ENCODE results near the gene PDK2. TPM values are rescaled to one million over a fixed set of nuclear protein-coding genes. Genes with fewer than 3 reads are reported as not detected.
A peak's percentile ranks its signal among the peaks of the same experiment; 100 is the strongest.

The PDK2 gene
- total RNA-seq, 1 donor from 2014 or later, result 13.7 TPM

- no peaks in the 10 kb centered on the region for H3K36me3 Mint-ChIP-seq (ENCODE audit: low read depth)
- intact Hi-C loops (cut with micrococcal nuclease), result no loop called here
- peak overlapping the region; percentile 14 for H3K27ac Mint-ChIP-seq
- no peak for DNase-seq (ENCODE audit: low spot score)
- no peaks in the 10 kb centered on the region for H3K9me3 Mint-ChIP-seq
- H3K4me1 Mint-ChIP-seq (ENCODE audit: low read depth), result peaks cover 69% of the 10 kb centered on the region
- no peak overlapping the region for H3K4me3 Mint-ChIP-seq
- no peaks in the 10 kb centered on the region for H3K27me3 Mint-ChIP-seq (ENCODE audit: insufficient read depth)
Measured at GRCh38 chr17:50052822-50053653, 42.1 kb upstream of the PDK2 start.

DNA sequence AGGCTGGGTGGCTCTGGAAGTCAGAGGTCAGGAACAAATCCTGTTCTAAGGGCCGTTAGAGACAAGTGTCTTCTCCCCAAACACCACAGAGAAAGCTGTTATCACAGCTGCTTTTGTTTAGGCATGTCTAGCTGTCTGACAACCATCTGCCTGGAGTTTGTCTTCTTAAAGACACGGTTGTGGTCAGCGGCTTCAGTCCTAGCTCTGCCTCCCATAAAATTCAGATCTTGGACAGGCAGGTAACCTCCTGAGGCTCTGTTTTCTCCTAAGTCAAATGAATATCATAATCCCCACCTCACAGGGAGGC lies 41.5 kb upstream of the PDK2 start:
- DNase-seq (ENCODE audit: low spot score), result no peak
- intact Hi-C loops (cut with micrococcal nuclease), result no loop called here
- Mint-ChIP-seq H3K27me3 (ENCODE audit: insufficient read depth) (no peaks in the 10 kb centered on the region), H3K9me3 (no peaks in the 10 kb centered on the region), H3K27ac (peak overlapping the region; percentile 14), H3K4me1 (ENCODE audit: low read depth) (peaks cover 73% of the 10 kb centered on the region), H3K36me3 (ENCODE audit: low read depth) (peaks cover 2% of the 10 kb centered on the region), H3K4me3 (no peak overlapping the region)

DNA sequence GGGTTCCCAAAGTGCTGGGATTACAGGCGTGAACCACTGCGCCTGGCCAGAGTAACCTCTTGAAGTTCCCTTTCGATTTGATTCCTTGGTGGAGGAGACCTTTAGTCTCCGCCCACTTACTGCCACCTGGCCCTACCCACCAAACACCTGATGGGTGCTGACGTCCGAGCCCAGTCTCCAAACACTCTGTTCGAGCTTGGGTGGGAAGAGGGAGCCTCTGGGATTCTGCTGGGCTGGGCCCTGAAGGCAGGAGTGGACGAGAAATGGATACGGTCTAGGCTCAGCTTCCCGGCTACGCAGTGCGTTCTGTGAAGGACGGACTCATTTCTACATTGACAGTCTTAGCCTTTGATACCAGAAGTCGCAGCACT lies 40.1 kb upstream of the PDK2 start:
- Mint-ChIP-seq H3K36me3 (ENCODE audit: low read depth) (peaks cover 2% of the 10 kb centered on the region), H3K9me3 (no peaks in the 10 kb centered on the region), H3K27ac (peak overlapping the region; percentile 74), H3K27me3 (ENCODE audit: insufficient read depth) (no peaks in the 10 kb centered on the region), H3K4me3 (peak overlapping the region; percentile 89), H3K4me1 (ENCODE audit: low read depth) (peaks cover 67% of the 10 kb centered on the region)
- intact Hi-C loops (cut with micrococcal nuclease), result loop anchor here (1.0 kb wide), 1 partner anchor 39 kb away; no protein-coding TSS in a partner anchor
- DNase-seq (ENCODE audit: low spot score), result no peak

DNA sequence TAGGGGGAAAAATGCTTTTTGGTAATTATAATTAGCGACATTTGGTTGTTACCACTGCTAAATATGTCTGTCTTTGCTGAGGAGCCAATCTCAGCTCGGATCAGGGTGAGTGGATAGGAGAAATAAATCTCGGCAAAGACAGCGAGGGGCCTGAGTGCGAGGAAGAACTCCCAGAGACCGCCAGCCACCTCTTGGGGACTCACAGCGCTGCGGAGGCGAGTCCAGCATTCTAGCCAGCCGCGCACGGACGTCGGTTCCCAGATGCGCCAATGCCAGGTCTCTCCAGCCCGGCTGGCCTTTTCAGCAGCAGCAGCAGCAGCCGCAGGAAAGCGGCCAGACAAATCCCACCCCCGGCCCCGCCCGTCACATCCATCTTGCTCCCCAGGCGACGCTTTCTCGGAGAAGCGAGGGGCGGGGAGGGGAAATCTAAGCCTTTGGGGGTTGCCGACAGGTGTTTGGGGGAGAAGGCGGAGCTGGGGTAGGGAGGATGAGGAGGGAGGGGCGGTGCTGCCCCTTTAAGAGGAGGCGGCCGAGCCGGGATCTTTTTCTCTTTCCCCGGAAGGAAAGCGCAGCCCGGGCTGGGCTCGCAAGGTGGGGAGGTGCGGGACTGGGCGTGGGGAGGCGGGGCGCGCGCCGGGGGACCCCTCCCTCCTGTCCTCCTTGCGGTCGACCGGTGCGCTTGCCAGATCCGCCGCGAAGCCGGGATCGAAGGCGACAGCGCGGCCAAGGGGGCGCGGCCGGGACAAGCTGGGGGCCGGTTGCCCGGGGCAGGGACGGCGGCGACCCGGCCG lies 39.5 kb upstream of the PDK2 start, which contains the start of gene ITGA3:
TSS of gene ITGA3 (plus strand) at position 685 of the 791 bp plus-strand sequence. CDS start 330 bp downstream, outside the sequence.
- peak within 1 kb of the TSS; percentile 89 for H3K4me3 Mint-ChIP-seq
- intact Hi-C loops (cut with micrococcal nuclease), result loop anchor here (1.0 kb wide), 3 partner anchors 28 to 39 kb away; no protein-coding TSS in a partner anchor

DNA sequence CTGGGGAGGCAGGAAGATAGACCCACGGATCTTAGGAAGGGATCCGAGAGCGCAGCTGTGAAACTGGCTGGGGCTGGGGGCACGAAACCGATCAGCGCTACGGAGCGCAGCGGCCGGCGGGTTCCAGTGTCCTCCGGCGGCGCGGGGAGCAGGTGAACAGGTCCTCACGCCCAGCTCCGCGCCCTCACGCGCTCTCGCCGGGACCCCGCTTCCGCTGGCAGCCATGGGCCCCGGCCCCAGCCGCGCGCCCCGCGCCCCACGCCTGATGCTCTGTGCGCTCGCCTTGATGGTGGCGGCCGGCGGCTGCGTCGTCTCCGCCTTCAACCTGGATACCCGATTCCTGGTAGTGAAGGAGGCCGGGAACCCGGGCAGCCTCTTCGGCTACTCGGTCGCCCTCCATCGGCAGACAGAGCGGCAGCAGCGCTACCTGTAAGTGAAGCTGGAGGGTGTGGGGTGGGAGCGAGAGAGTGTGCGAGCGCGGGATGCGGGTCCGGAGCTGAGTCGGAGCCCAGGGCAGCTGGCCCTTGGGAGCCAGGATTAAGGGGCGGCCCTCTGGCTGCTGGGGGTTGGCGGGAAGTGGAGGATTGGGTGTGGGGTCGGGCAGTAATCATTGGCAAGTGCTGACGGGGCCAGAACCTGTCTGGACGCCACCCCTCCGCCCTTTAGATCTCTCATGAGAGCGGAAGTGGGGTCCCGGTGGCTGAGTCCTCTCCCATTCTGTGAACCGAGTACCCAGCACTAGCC lies 38.8 kb upstream of the PDK2 start:
- Mint-ChIP-seq H3K4me1 (ENCODE audit: low read depth) (peaks cover 56% of the 10 kb centered on the region), H3K27ac (peak overlapping the region; percentile 29), H3K9me3 (no peaks in the 10 kb centered on the region), H3K36me3 (ENCODE audit: low read depth) (peaks cover 2% of the 10 kb centered on the region), H3K27me3 (ENCODE audit: insufficient read depth) (no peaks in the 10 kb centered on the region), H3K4me3 (peak overlapping the region; percentile 89)
- DNase-seq (ENCODE audit: low spot score), result peak; percentile 52
- intact Hi-C loops (cut with micrococcal nuclease), result loop anchor here (1.0 kb wide), 2 partner anchors 29 to 31 kb away; no protein-coding TSS in a partner anchor

More for the DNA sequence above, 39.5 kb upstream of the PDK2 start, which contains the start of gene ITGA3:
- H3K36me3 Mint-ChIP-seq (ENCODE audit: low read depth), result peaks cover 2% of the 10 kb centered on the region
- peak; percentile 67 for DNase-seq (ENCODE audit: low spot score)
- no peaks in the 10 kb centered on the region for H3K9me3 Mint-ChIP-seq
- peak within 1 kb of the TSS; percentile 74 for H3K27ac Mint-ChIP-seq
- no peaks in the 10 kb centered on the region for H3K27me3 Mint-ChIP-seq (ENCODE audit: insufficient read depth)
- peaks cover 63% of the 10 kb centered on the region for H3K4me1 Mint-ChIP-seq (ENCODE audit: low read depth)

GRCh38 chr17:50056961-50057330 lies 38.2 kb upstream of the PDK2 start:
- no peaks in the 10 kb centered on the region for H3K27me3 Mint-ChIP-seq (ENCODE audit: insufficient read depth)
- peak overlapping the region; percentile 29 for H3K27ac Mint-ChIP-seq
- intact Hi-C loops (cut with micrococcal nuclease), result loop anchor here (1.0 kb wide), 2 partner anchors 30 kb away; no protein-coding TSS in a partner anchor
- peaks cover 2% of the 10 kb centered on the region for H3K36me3 Mint-ChIP-seq (ENCODE audit: low read depth)
- H3K4me3 Mint-ChIP-seq, result peak overlapping the region; percentile 89
- no peaks in the 10 kb centered on the region for H3K9me3 Mint-ChIP-seq
- H3K4me1 Mint-ChIP-seq (ENCODE audit: low read depth), result peaks cover 50% of the 10 kb centered on the region
- DNase-seq (ENCODE audit: low spot score), result no peak

GRCh38 chr17:50057521-50057991 lies 37.6 kb upstream of the PDK2 start:
- H3K4me1 Mint-ChIP-seq (ENCODE audit: low read depth), result peaks cover 44% of the 10 kb centered on the region
- H3K27me3 Mint-ChIP-seq (ENCODE audit: insufficient read depth), result no peaks in the 10 kb centered on the region
- H3K4me3 Mint-ChIP-seq, result peak overlapping the region; percentile 89
- no peak for DNase-seq (ENCODE audit: low spot score)
- H3K9me3 Mint-ChIP-seq, result no peaks in the 10 kb centered on the region
- peaks cover 2% of the 10 kb centered on the region for H3K36me3 Mint-ChIP-seq (ENCODE audit: low read depth)
- H3K27ac Mint-ChIP-seq, result no peak overlapping the region
- intact Hi-C loops (cut with micrococcal nuclease), result no loop called here

DNA sequence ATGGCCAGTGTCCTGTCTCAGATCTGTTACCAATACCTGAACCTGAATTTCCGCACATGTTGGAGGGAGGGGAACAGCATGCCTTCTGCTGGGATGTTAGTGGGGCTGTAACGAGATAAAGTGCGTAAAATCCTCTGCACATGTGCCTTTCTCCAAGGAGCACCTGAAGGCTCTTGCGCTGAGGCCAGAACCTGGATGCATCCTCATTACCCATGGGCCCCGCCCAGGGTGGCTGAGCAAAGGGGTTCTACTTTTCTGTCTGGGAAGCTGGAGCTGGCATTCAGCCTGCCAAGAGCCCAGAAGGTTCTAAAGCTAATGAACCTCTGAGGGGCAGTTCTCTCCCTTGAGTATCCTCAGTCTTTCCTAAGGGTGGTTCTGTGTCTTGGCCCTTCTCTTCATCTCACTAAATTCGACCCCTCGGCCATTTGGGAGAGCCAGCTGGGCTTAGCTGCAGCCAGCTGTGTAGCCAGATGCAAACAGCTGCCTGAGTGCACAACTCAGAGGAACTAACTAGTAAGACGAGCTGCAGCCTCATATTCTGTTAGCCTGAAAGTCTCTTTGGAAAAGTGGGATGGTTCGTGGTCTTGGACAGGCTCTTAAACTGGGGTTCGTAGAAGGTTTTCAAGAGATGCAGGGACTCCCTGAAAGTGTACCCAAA lies 36.7 kb upstream of the PDK2 start:
- H3K36me3 Mint-ChIP-seq (ENCODE audit: low read depth), result peaks cover 2% of the 10 kb centered on the region
- intact Hi-C loops (cut with micrococcal nuclease), result no loop called here
- no peaks in the 10 kb centered on the region for H3K27me3 Mint-ChIP-seq (ENCODE audit: insufficient read depth)
- peaks cover 35% of the 10 kb centered on the region for H3K4me1 Mint-ChIP-seq (ENCODE audit: low read depth)
- H3K9me3 Mint-ChIP-seq, result no peaks in the 10 kb centered on the region
- no peak for DNase-seq (ENCODE audit: low spot score)
- no peak overlapping the region for H3K27ac Mint-ChIP-seq
- H3K4me3 Mint-ChIP-seq, result peak overlapping the region; percentile 56

DNA sequence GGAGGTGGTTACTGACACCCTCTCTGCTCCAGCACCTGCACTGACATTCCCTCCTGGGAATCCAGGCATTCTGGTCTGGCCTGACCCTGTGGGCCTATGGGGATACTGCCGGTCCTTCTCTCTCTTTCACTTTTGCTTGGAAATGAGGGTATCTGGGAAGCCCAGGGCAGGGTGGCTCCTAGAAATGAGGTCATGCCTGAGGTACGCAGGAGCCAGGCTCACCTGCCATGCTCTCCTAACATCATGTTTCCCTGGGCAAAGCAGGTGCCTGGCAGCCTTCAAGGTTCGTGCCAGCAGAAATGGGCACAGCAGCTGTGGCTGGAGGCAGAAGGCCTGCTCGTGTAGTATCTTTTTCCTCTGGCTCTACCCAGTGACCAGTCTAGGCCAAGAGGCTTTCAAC lies 35.9 kb upstream of the PDK2 start:
- Mint-ChIP-seq H3K36me3 (ENCODE audit: low read depth) (peaks cover 2% of the 10 kb centered on the region), H3K9me3 (no peaks in the 10 kb centered on the region), H3K4me3 (no peak overlapping the region), H3K4me1 (ENCODE audit: low read depth) (peaks cover 33% of the 10 kb centered on the region), H3K27ac (no peak overlapping the region), H3K27me3 (ENCODE audit: insufficient read depth) (no peaks in the 10 kb centered on the region)
- no peak for DNase-seq (ENCODE audit: low spot score)
- intact Hi-C loops (cut with micrococcal nuclease), result no loop called here

GRCh38 chr17:50059759-50060273 lies 35.3 kb upstream of the PDK2 start:
- peaks cover 2% of the 10 kb centered on the region for H3K36me3 Mint-ChIP-seq (ENCODE audit: low read depth)
- peaks cover 31% of the 10 kb centered on the region for H3K4me1 Mint-ChIP-seq (ENCODE audit: low read depth)
- H3K27ac Mint-ChIP-seq, result no peak overlapping the region
- no peaks in the 10 kb centered on the region for H3K27me3 Mint-ChIP-seq (ENCODE audit: insufficient read depth)
- H3K4me3 Mint-ChIP-seq, result no peak overlapping the region
- DNase-seq (ENCODE audit: low spot score), result no peak
- H3K9me3 Mint-ChIP-seq, result no peaks in the 10 kb centered on the region
- intact Hi-C loops (cut with micrococcal nuclease), result no loop called here

DNA sequence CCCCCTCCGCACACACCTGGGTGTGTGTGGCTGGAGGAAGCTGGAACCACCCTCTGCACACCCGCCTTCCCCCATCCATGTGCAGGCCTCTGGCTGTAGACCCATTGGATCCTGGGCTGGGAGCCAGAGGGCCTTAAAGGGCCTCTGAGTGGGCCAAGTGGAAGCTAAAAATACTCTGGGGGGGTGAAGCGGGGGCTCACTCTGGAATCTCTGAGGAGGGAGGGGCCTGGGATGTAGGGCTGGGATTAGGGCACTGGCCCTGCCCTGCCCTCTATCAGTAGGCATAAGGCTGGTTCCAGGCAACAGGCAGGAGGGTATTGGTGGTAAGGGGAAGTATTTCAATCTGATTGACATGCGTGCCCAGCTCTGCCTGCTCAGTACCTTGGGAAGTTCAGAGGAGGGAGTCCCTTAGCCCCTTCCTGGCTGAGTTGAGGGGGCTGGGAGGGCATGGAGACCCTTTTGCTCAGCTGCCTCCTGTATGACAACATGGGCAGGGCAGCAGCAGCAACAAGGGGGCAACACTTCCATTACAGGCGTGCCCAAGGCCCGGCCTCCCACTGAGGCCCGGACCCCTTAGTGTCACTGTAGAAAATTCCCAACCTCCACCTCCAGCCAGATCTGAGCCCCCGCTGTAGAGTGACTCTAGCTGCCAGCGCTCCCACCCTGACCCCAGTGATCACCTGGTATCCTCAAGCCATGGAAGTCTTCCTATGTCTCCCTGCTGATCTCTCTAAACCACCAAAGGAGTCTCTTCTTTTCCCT lies 34.0 kb upstream of the PDK2 start:
- Mint-ChIP-seq H3K4me3 (no peak overlapping the region), H3K36me3 (ENCODE audit: low read depth) (peaks cover 6% of the 10 kb centered on the region), H3K9me3 (no peaks in the 10 kb centered on the region), H3K27ac (no peak overlapping the region), H3K4me1 (ENCODE audit: low read depth) (peaks cover 26% of the 10 kb centered on the region), H3K27me3 (ENCODE audit: insufficient read depth) (no peaks in the 10 kb centered on the region)
- intact Hi-C loops (cut with micrococcal nuclease), result no loop called here
- no peak for DNase-seq (ENCODE audit: low spot score)

Data from activated T-helper 1 cell treated with anti-CD3 and anti-CD28 coated beads, Interleukin-12 subunit alpha, Interleukin-12 subunit beta, Interleukin-2, Interleukin-4 antibody, amounts not matched to agents 30 ng/mL and 10 ng/mL and 1 ng/mL, durations not matched to agents 14 hours and 24 hours and 36 hours (primary cell).